Activated T-cell treated with anti-CD3 and anti-CD28 coated beads, Interleukin-2, amount 50 U/mL, for 24 hours (primary cell): ENCODE results near the gene RANBP10.

Experiments used
- DNase-seq: peaks from one replicate; pipeline ENCODE4 v3.0.0-alpha.2; 2020
- H3K27ac Mint-ChIP-seq: 2 replicates; pipeline ENCODE4 v1.8.0; 2020; ENCODE audit warnings: mild to moderate bottlenecking, mixed read lengths
- H3K27me3 Mint-ChIP-seq: 2 replicates; pipeline ENCODE4 v1.8.0; 2020; ENCODE audit warnings: mixed read lengths
- H3K36me3 Mint-ChIP-seq: 2 replicates; pipeline ENCODE4 v1.8.0; 2020; ENCODE audit warnings: low read depth, mixed read lengths
- H3K4me1 Mint-ChIP-seq: 2 replicates; pipeline ENCODE4 v1.8.0; 2020; ENCODE audit warnings: low read depth, mixed read lengths
- H3K4me3 Mint-ChIP-seq: 2 replicates; pipeline ENCODE4 v1.8.0; 2020; ENCODE audit warnings: mild to moderate bottlenecking, moderate library complexity, mixed read lengths
- H3K9me3 Mint-ChIP-seq: 2 replicates; pipeline ENCODE4 v1.8.0; 2020; ENCODE audit warnings: mixed read lengths

RANBP10 gene

GRCh38 chr16:67679935-67680897, 126.1 kb downstream of the RANBP10 start:
- Mint-ChIP-seq H3K4me3 (no peak overlapping the region), H3K9me3 (no peaks in the 10 kb centered on the region), H3K36me3 (peaks cover 54% of the 10 kb centered on the region), H3K27me3 (no peaks in the 10 kb centered on the region), H3K27ac (no peak overlapping the region), H3K4me1 (peaks cover 2% of the 10 kb centered on the region)
- no peak for DNase-seq

GRCh38 chr16:67678354-67679023, 127.9 kb downstream of the RANBP10 start:
- Mint-ChIP-seq H3K27ac (no peak overlapping the region), H3K36me3 (peaks cover 47% of the 10 kb centered on the region), H3K4me1 (no peaks in the 10 kb centered on the region), H3K4me3 (no peak overlapping the region), H3K27me3 (no peaks in the 10 kb centered on the region), H3K9me3 (no peaks in the 10 kb centered on the region)
- DNase-seq: no peak

GRCh38 chr16:67677712-67678111, 128.6 kb downstream of the RANBP10 start:
- no peak overlapping the region for H3K4me3 Mint-ChIP-seq
- no peaks in the 10 kb centered on the region for H3K9me3 Mint-ChIP-seq
- no peak overlapping the region for H3K27ac Mint-ChIP-seq
- H3K4me1 Mint-ChIP-seq: no peaks in the 10 kb centered on the region
- no peak for DNase-seq
- no peaks in the 10 kb centered on the region for H3K27me3 Mint-ChIP-seq
- H3K36me3 Mint-ChIP-seq: peaks cover 39% of the 10 kb centered on the region

- peaks cover 33% of the 10 kb centered on the region for H3K36me3 Mint-ChIP-seq
- no peaks in the 10 kb centered on the region for H3K27me3 Mint-ChIP-seq
- no peak overlapping the region for H3K4me3 Mint-ChIP-seq
- no peaks in the 10 kb centered on the region for H3K4me1 Mint-ChIP-seq
- DNase-seq: no peak
- no peak overlapping the region for H3K27ac Mint-ChIP-seq
- H3K9me3 Mint-ChIP-seq: no peaks in the 10 kb centered on the region
Measured at GRCh38 chr16:67676939-67677338, 129.4 kb downstream of the RANBP10 start.

GRCh38 chr16:67676516-67676915, 129.8 kb downstream of the RANBP10 start:
- no peak overlapping the region for H3K4me3 Mint-ChIP-seq
- H3K27me3 Mint-ChIP-seq: no peaks in the 10 kb centered on the region
- peaks cover 31% of the 10 kb centered on the region for H3K36me3 Mint-ChIP-seq
- no peak overlapping the region for H3K27ac Mint-ChIP-seq
- H3K9me3 Mint-ChIP-seq: no peaks in the 10 kb centered on the region
- DNase-seq: no peak
- no peaks in the 10 kb centered on the region for H3K4me1 Mint-ChIP-seq

GRCh38 chr16:67675999-67676398, 130.4 kb downstream of the RANBP10 start:
- H3K4me3 Mint-ChIP-seq: no peak overlapping the region
- DNase-seq: no peak
- H3K27me3 Mint-ChIP-seq: no peaks in the 10 kb centered on the region
- peaks cover 27% of the 10 kb centered on the region for H3K36me3 Mint-ChIP-seq
- no peak overlapping the region for H3K27ac Mint-ChIP-seq
- H3K4me1 Mint-ChIP-seq: no peaks in the 10 kb centered on the region
- H3K9me3 Mint-ChIP-seq: no peaks in the 10 kb centered on the region

- Mint-ChIP-seq H3K27me3 (no peaks in the 10 kb centered on the region), H3K27ac (no peak overlapping the region), H3K4me3 (no peak overlapping the region), H3K36me3 (peaks cover 26% of the 10 kb centered on the region), H3K4me1 (no peaks in the 10 kb centered on the region), H3K9me3 (no peaks in the 10 kb centered on the region)
- DNase-seq: no peak
Measured at GRCh38 chr16:67675579-67675935, 130.8 kb downstream of the RANBP10 start.

GRCh38 chr16:67674851-67675578, 131.3 kb downstream of the RANBP10 start:
- peak overlapping the region; percentile 60 for H3K27ac Mint-ChIP-seq

GRCh38 chr16:67673712-67674580, 132.4 kb downstream of the RANBP10 start:
- Mint-ChIP-seq H3K27me3 (no peaks in the 10 kb centered on the region), H3K9me3 (no peaks in the 10 kb centered on the region), H3K27ac (peak overlapping the region; percentile 71)

More at GRCh38 chr16:67674851-67675578, 131.3 kb downstream of the RANBP10 start:
- Mint-ChIP-seq H3K4me3 (no peak overlapping the region), H3K36me3 (peaks cover 23% of the 10 kb centered on the region), H3K4me1 (no peaks in the 10 kb centered on the region), H3K27me3 (no peaks in the 10 kb centered on the region), H3K9me3 (no peaks in the 10 kb centered on the region)
- no peak for DNase-seq

More at GRCh38 chr16:67673712-67674580, 132.4 kb downstream of the RANBP10 start:
- Mint-ChIP-seq H3K36me3 (peaks cover 21% of the 10 kb centered on the region), H3K4me3 (no peak overlapping the region), H3K4me1 (peaks cover under 1% of the 10 kb centered on the region)
- no peak for DNase-seq
